AG09309 (cell line): ENCODE data around the gene TUBB2B.
"Not testable (repeated sequence)": the region's sequence is repeated elsewhere in the genome, so short reads cannot be mapped to it uniquely, and the experiment has no call there.

Experiments
- DNase-seq: peaks from one replicate; pipeline ENCODE4 v3.0.0-alpha.2; 2010; ENCODE audit warnings: low read depth
- H3K4me3 ChIP-seq: 2 replicates; pipeline ENCODE4 v1.5.1; 2011; ENCODE audit warnings: mild to moderate bottlenecking, low read depth, low read length, moderate library complexity; ENCODE audit not compliant: control insufficient read depth
- TF ChIP-seq, protein P1 (sequence below): IDR thresholded peaks from 2 replicates; pipeline ENCODE4 v1.5.1; 2011; ENCODE audit warnings: mild to moderate bottlenecking, low read depth, low read length, inconsistent platforms; ENCODE audit not compliant: insufficient read depth, control insufficient read depth; ENCODE audit errors: missing control alignments

TUBB2B gene

DNA sequence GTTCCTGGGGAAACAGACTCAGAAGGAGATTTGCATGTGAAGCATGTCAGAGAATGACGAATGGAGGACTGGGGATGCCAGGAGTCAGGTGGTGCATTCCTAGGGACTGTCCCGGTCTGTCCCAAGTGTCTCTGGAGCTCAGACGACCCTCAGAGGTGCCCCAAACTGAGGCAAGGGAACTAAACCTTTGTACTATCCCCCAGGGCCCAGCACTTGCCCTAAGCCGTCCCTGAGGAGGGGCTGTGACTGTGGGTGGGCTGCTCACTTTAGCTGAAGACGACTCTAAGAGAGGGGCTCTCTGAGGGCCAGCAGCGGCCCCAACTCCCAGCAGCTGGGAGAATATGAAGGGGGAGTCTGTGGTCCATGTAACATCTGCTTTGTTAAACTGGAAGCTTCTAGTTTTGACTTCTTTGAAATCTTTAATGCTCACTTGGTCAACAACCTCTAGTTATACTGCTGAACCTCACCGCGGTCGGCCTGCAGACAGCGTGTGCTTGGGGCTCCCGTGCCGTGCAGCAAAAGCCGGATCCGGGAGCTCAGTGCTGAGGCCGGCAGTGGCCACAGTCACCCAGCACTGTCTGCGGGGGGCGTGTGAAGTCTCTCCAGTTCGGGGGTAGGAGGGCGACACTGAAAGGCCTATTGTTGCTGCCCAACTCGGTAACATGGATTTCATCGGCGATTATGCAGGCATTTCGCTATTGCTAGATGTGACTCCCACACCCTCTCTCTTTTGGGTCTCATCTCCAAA, 34.2 kb downstream of the TUBB2B start:
- TF ChIP-seq, protein P1, sequence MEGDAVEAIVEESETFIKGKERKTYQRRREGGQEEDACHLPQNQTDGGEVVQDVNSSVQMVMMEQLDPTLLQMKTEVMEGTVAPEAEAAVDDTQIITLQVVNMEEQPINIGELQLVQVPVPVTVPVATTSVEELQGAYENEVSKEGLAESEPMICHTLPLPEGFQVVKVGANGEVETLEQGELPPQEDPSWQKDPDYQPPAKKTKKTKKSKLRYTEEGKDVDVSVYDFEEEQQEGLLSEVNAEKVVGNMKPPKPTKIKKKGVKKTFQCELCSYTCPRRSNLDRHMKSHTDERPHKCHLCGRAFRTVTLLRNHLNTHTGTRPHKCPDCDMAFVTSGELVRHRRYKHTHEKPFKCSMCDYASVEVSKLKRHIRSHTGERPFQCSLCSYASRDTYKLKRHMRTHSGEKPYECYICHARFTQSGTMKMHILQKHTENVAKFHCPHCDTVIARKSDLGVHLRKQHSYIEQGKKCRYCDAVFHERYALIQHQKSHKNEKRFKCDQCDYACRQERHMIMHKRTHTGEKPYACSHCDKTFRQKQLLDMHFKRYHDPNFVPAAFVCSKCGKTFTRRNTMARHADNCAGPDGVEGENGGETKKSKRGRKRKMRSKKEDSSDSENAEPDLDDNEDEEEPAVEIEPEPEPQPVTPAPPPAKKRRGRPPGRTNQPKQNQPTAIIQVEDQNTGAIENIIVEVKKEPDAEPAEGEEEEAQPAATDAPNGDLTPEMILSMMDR = no peak
- no peak overlapping the region for H3K4me3 ChIP-seq
- DNase-seq = no peak

DNA sequence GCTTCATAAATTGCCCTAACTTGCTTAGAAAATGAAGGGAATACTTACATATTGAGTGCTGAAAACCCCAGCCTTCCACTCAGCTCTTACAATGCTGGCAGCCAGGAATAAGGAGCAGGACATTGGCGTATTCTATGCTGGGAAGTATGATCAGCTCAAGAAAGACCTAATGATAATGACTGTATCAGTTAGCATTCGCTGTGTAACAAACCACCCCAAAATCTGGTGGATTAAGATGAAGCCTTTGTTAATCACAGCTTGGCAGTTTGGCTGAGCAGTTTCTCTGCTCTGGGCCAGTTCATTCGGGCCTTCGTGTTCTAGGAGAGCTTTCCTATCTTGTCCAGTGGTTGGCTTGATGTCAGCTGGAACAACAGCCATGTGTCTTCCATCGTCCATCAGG, 36.7 kb downstream of the TUBB2B start:
- no peak for DNase-seq
- H3K4me3 ChIP-seq = no peak overlapping the region
- TF ChIP-seq, protein P1 = no peak

GRCh38 chr6:3190056-3190455, 37.4 kb downstream of the TUBB2B start:
- TF ChIP-seq, protein P1 = no peak
- DNase-seq = no peak
- no peak overlapping the region for H3K4me3 ChIP-seq

- DNase-seq = not testable (repeated sequence)
Measured at GRCh38 chr6:3189192-3189591, 38.3 kb downstream of the TUBB2B start.

GRCh38 chr6:3188262-3188661, 39.2 kb downstream of the TUBB2B start:
- TF ChIP-seq, protein P1 = no peak
- no peak overlapping the region for H3K4me3 ChIP-seq
- no peak for DNase-seq

More at GRCh38 chr6:3189192-3189591, 38.3 kb downstream of the TUBB2B start:
- H3K4me3 ChIP-seq = not testable (repeated sequence)

- no peak overlapping the region for H3K4me3 ChIP-seq
- TF ChIP-seq, protein P1 = no peak
- DNase-seq = no peak
Measured at GRCh38 chr6:3186974-3187382, 40.5 kb downstream of the TUBB2B start.

DNA sequence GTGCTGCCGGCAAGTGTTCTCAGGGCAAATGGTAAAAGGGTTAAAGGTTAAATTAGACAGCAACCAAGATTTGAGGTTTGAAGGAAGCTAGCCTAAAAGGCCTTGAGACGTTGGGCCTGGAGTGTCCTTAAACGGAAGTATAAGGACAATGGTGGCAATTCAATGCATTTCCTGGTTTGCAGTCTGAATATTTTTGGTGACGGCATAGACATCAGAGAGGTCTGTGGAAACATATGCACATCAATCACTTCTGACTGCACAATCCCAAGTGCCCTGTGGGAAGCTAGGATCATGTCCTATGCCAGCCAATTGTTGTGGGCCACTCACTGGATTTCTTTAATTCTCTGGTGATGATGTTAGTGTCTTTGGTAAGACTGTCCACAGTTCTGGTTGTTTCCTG, 44.4 kb downstream of the TUBB2B start:
- H3K4me3 ChIP-seq = no peak overlapping the region
- no peak for DNase-seq
- TF ChIP-seq, protein P1 = no peak
